ENCODE results near the gene GGA1.
"Not testable (repeated sequence)": the region's sequence is repeated elsewhere in the genome, so short reads cannot be mapped to it uniquely, and the experiment has no call there.

DNA sequence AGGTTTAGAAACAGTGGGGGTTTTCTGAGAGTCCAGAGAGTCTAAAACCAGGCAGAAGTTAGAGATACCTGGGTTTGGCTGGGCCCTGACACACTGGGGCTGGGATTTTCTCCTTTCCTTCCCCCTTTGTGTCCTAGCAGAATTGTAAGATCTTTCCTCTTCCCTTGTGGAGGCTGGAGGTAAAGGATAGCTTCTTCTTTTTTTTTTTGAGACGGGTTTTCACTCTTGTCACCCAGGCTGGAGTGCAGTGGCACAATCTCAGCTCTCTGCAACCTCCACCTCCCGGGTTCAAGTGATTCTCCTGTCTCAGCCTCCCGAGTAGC lies 1.5 kb downstream of the GGA1 start:
- TF ChIP-seq CTCF (IDR thresholded peaks at IDR 0.05 in 8 of 11, conservative IDR thresholded peaks at IDR 0.05 in 3 of 11); POLR2A (IDR thresholded peaks at IDR 0.05): not testable (repeated sequence)

All from spleen (tissue), 7 donors.